GM13977 (cell line): ENCODE measurements around the gene AKNA.

Source experiments
- DNase-seq: peaks from one replicate; pipeline ENCODE4 v3.0.0; 2012; ENCODE audit warnings: low spot score
- in situ Hi-C: fragments of 300-500 bp; cut with MboI; formaldehyde crosslinking; loops from one replicate; pipeline ENCODE4 v1.12.0; 2022; ENCODE audit warnings: low sequenced_read_pairs, low pct_unique_long_range_greater_than_20kb, mixed read lengths, inconsistent platforms; ENCODE audit not compliant: unreplicated experiment
- TF ChIP-seq, protein P1 (sequence below): IDR thresholded peaks from 2 replicates; pipeline ENCODE4 v1.5.1; 2012; ENCODE audit warnings: mild to moderate bottlenecking, control low read depth; ENCODE audit not compliant: insufficient read depth; ENCODE audit errors: extremely low read depth, missing control alignments

The AKNA gene

DNA sequence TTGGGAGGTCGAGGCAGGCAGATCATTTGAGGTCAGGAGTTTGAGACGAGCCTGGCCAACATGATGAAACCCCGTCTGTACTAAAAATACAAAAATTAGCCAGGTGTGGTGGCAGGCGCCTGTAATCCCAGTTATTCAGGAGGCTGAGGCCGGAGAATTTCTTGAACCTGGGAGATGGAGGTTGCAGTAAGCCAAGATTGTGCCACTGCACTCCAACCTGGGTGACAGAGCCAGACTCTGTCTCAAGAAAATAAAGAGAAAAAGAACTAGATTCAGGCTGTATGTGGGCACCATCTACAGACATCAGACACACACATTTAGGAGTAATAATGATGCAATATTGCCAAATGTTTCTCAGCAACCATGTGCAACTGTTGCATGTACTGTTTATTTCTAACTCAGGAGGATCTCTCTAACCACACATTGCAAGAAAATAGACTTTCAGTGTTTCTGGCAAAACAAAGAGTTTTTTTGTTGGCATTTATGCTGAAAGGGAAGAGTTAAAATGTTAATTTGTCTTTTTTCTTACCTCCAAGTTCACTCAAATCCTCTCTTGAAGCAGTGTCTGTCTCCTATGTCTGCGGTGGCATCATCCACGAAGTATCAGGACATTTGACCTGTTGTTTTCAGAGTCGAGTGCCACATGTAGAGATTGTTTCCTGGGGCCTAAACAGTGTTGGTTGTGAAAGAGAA lies 70.0 kb downstream of the AKNA start:
- in situ Hi-C loops: no loop called here
- TF ChIP-seq, protein P1, sequence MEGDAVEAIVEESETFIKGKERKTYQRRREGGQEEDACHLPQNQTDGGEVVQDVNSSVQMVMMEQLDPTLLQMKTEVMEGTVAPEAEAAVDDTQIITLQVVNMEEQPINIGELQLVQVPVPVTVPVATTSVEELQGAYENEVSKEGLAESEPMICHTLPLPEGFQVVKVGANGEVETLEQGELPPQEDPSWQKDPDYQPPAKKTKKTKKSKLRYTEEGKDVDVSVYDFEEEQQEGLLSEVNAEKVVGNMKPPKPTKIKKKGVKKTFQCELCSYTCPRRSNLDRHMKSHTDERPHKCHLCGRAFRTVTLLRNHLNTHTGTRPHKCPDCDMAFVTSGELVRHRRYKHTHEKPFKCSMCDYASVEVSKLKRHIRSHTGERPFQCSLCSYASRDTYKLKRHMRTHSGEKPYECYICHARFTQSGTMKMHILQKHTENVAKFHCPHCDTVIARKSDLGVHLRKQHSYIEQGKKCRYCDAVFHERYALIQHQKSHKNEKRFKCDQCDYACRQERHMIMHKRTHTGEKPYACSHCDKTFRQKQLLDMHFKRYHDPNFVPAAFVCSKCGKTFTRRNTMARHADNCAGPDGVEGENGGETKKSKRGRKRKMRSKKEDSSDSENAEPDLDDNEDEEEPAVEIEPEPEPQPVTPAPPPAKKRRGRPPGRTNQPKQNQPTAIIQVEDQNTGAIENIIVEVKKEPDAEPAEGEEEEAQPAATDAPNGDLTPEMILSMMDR: no peak
- no peak for DNase-seq

DNA sequence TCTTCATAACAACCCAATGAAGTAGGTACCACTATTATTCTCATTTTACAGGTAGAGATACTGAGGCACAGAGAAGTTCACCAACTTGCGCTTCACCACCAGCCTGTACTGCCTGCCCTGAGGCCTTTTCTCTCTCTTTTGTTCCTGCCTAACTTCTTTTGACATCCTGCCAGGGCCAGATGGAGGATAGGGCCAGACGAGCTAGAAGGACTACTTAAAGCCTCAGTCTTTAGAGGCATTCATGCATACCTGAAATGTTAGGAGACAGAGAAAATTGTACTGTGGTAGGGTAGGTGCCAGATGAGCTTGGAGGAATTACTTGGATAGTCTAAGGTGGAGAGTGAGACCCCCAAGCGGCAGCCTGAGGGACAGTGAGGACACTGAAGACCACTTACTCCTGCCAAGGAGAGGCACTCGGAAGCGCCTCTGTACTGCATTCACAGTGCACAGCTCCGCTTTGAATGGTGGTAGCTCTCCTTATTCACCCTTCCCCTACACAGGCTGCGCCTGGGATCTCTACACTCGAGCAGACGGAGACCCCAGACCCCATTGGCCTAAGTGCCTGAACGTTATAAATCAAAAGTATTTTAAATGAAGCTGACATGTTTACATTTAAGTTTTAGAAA lies 71.1 kb downstream of the AKNA start:
- TF ChIP-seq, protein P1: no peak
- DNase-seq: no peak

DNA sequence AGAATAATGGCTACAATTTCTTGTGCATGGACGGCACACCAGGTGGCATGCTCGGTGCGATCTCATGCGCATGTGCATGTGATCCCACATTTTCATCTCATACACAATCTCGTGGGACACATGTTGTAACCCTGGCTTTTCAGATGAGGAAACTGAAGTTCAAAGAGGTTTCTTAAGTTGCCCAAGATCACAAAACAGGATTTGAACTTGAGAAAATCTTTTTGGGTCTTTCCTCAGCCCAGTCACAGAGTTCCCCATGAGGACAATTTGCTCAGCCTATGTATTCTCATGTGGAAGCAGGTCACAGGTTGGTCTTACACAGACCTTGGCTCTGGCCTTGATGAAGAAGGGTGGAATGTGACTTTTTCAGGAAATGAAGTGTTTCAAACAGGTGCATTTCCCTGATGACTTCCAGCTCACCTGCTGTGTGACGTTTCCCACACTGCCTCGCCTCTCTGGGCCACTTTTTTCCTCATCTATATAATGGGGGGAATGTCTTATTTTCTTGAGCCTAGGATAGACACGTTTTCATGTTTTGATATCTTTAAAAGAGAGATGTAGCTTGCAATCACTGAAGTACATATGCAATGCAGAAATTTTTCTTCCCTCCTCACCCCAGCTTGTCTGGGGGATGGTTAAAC lies 71.9 kb downstream of the AKNA start:
- DNase-seq: no peak
- in situ Hi-C loops: no loop called here
- TF ChIP-seq, protein P1: no peak

More for the DNA sequence above, 71.1 kb downstream of the AKNA start:
- in situ Hi-C loops: no loop called here

DNA sequence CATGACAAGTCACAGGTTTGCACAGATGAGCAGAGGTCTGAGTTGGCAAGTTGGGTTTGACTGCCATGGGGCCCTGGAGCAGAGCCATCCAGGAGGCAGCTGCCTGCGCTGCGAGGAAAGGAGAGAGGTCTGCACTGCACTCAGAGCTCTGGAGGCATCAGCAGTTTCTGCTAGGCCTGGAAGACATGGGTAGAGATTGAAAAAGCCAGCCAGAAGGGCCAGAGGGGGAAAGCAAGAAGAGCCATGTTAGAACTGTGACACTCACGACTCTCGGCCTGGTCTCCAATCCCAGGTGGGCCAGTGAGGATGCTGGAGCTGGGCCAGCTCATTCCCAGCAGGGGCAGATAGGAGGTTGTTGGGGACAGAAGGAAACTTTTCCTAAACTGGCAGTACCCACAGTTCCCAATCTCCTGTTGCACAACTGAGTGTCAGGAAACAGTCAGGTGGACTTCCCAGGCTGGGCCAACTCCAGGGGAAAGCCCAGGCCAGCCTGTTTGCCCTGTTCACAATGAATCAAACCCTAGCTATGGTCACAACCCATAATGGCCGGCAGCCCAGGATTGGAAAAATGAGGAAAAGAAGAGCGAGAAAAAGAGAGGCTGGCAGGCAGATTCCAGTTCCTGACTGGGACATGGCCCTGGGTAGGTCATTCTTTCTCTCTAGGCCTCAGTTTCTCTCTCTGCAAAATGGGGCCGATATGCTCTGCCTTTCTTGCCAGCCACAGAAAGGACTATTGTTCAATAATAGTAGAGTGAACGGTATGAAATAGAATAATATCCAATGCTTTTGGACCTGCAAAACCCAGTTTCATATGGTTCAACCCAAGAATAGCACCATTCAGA lies 72.7 kb downstream of the AKNA start:
- TF ChIP-seq, protein P1: no peak
- in situ Hi-C loops: no loop called here
- DNase-seq: no peak

DNA sequence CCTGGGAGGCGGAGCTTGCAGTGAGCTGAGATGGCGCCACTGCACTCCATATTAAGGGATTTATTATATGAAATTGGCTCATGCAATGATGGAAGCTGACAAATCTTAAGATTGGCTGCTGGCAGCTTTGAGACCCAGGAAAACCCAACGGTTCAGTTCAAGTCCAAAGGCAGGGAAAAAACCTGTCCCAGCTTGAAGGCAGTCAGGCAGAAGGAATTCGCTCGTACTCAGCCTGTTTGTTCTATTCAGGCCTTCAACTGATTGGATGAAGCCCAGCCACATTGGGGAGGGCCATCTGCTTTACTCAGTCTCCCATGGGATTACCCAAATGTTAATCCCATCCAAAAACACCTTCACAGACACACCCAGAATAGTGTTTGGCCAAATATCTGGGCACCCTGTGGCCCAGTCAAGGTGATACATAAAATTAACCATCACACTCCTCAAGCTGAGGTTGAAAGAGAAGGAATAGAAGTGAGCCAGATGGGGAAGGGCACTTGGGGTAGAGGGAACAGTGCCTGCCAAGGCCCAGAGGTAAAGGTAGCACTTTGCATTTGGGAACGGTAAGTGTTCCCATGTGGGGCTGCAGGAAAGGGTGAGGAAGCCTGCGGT lies 73.4 kb downstream of the AKNA start:
- TF ChIP-seq, protein P1: no peak
- in situ Hi-C loops: no loop called here
- no peak for DNase-seq

DNA sequence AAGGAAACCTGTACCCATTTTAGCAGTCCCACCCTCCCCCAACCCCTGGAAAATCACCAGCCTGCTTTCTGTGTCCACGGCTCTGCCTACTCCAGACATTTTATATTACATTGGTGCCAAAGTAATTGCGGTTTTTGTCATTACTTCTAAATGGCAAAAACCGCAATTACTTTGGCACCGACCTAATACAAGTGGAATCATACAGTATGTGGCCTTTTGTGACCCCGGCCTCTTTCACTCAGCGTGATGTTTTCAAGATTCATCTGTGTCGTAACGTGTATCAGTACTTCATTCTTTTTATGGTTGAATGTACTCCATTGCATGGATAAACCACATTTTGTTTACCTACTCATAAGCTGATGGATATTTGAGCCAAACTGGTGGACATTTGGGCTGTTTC lies 74.6 kb downstream of the AKNA start:
- DNase-seq: no peak
- TF ChIP-seq, protein P1: no peak
- in situ Hi-C loops: no loop called here
